Mucosa of stomach (tissue), 1 donor: Measurements from ENCODE around the gene TMIGD3.
A peak's percentile ranks its signal among the peaks of the same experiment; 100 is the strongest.

Experiments
- H3K27me3 ChIP-seq: one replicate; pipeline ENCODE4 v1.7.0; 2013; ENCODE audit warnings: mild to moderate bottlenecking, low read length; ENCODE audit not compliant: control insufficient read depth, insufficient read depth
- H3K36me3 ChIP-seq: one replicate; pipeline ENCODE4 v1.7.0; 2013; ENCODE audit warnings: low read length; ENCODE audit not compliant: control insufficient read depth, insufficient read depth
- H3K4me1 ChIP-seq: one replicate; pipeline ENCODE4 v1.7.0; 2013; ENCODE audit warnings: mild to moderate bottlenecking, low read length; ENCODE audit not compliant: control insufficient read depth, insufficient read depth
- H3K4me3 ChIP-seq: one replicate; pipeline ENCODE4 v1.7.0; 2013; ENCODE audit warnings: low read length
- H3K9ac ChIP-seq: one replicate; pipeline ENCODE4 v1.7.0; 2013; ENCODE audit warnings: mild to moderate bottlenecking, low read length, moderate library complexity
- H3K9me3 ChIP-seq: one replicate; pipeline ENCODE4 v1.7.0; 2013; ENCODE audit warnings: mild to moderate bottlenecking, low read length, moderate library complexity; ENCODE audit not compliant: control insufficient read depth
- donor health status: Pancreatic carcinoma.

The TMIGD3 gene

GRCh38 chr1:111483876-111484275 lies 19.6 kb downstream of the TMIGD3 start:
- Histone ChIP-seq H3K4me1 (peaks cover 3% of the 10 kb centered on the region), H3K9ac (no peak overlapping the region), H3K27me3 (no peaks in the 10 kb centered on the region), H3K4me3 (no peak overlapping the region), H3K36me3 (no peaks in the 10 kb centered on the region), H3K9me3 (no peaks in the 10 kb centered on the region)

GRCh38 chr1:111483166-111483565 lies 20.3 kb downstream of the TMIGD3 start:
- no peaks in the 10 kb centered on the region for H3K36me3 ChIP-seq
- no peak overlapping the region for H3K9ac ChIP-seq
- H3K9me3 ChIP-seq = no peaks in the 10 kb centered on the region
- no peak overlapping the region for H3K4me3 ChIP-seq
- H3K4me1 ChIP-seq = peaks cover 3% of the 10 kb centered on the region
- no peaks in the 10 kb centered on the region for H3K27me3 ChIP-seq

GRCh38 chr1:111481387-111482221 lies 21.8 kb downstream of the TMIGD3 start:
- H3K36me3 ChIP-seq = no peaks in the 10 kb centered on the region
- no peak overlapping the region for H3K4me3 ChIP-seq
- H3K9ac ChIP-seq = no peak overlapping the region
- H3K4me1 ChIP-seq = peaks cover 3% of the 10 kb centered on the region
- no peaks in the 10 kb centered on the region for H3K27me3 ChIP-seq
- H3K9me3 ChIP-seq = no peaks in the 10 kb centered on the region

DNA sequence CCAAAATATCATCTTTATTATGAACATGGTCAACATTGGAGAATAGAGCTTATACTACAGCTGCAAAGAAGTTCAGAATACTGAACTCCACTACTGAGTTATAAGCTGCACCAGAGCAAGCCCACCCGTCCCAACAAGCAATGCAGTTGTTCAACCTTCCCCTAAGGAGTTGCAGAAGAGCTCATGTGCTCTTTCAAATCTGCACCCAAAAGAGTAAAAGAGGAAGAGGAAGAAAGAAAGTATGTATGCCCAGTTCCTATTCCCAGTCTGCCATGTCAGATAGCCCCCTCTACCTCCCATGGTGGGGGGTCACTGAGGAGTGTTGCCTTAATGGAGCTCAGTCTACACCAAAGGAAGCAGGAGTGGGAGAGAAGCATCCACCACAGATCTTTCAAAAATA lies 22.8 kb downstream of the TMIGD3 start:
- H3K9me3 ChIP-seq = no peaks in the 10 kb centered on the region
- H3K4me3 ChIP-seq = no peak overlapping the region
- no peaks in the 10 kb centered on the region for H3K27me3 ChIP-seq
- H3K4me1 ChIP-seq = peaks cover 3% of the 10 kb centered on the region
- no peak overlapping the region for H3K9ac ChIP-seq
- no peaks in the 10 kb centered on the region for H3K36me3 ChIP-seq

DNA sequence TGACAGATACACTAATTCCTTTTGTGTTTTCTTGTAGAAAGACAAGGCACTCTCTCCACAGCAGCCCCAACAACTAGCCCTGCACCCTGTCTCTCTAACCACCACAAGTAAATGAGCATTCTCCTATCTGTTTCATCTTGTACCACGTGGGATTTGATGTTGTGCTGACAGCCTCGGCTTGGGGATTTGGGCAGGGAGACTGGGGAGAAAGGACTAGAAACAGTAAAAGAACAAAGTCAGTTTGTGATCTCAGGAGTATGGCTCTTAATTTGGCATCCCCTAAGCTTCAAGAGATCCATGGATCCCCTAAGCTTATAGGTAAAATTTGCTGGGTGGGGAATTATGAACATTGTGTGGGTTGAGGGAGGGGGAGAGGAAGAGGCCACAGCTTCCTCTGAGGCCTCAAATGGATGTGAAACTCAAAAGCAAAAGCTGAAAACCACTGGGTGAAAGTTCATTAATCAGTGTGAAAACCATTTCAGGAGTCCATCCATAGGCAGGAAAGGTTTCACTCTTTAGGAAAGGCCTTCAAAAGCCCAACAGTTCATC lies 26.6 kb downstream of the TMIGD3 start:
- no peaks in the 10 kb centered on the region for H3K9me3 ChIP-seq
- H3K4me1 ChIP-seq = peaks cover 2% of the 10 kb centered on the region
- no peak overlapping the region for H3K4me3 ChIP-seq
- H3K27me3 ChIP-seq = no peaks in the 10 kb centered on the region
- no peaks in the 10 kb centered on the region for H3K36me3 ChIP-seq
- H3K9ac ChIP-seq = no peak overlapping the region

DNA sequence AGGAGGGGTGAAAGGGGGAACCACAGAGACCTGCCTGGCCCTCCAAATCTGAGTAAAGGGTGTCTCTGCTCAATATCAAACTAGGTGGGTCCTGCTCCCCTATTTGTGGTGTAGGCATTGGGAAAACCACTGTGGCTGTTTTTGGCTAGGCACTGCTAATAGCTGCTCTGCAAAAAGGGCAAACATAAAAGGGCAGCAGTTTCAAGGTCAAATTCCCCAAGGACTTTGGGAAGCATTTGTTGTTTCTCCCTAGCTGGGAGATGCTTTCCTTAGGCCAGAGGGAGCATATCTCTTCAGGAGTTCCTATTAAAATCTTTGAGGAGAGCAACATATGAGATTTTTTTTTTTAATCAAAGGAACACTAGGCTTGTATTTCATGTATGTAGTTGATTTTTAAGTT lies 27.2 kb downstream of the TMIGD3 start:
- no peaks in the 10 kb centered on the region for H3K27me3 ChIP-seq
- no peak overlapping the region for H3K9ac ChIP-seq
- no peaks in the 10 kb centered on the region for H3K9me3 ChIP-seq
- H3K4me3 ChIP-seq = no peak overlapping the region
- H3K36me3 ChIP-seq = no peaks in the 10 kb centered on the region
- no peaks in the 10 kb centered on the region for H3K4me1 ChIP-seq

GRCh38 chr1:111475701-111476100 lies 27.7 kb downstream of the TMIGD3 start:
- Histone ChIP-seq H3K9ac (no peak overlapping the region), H3K4me1 (no peaks in the 10 kb centered on the region), H3K36me3 (no peaks in the 10 kb centered on the region), H3K27me3 (no peaks in the 10 kb centered on the region), H3K4me3 (no peak overlapping the region), H3K9me3 (no peaks in the 10 kb centered on the region)

DNA sequence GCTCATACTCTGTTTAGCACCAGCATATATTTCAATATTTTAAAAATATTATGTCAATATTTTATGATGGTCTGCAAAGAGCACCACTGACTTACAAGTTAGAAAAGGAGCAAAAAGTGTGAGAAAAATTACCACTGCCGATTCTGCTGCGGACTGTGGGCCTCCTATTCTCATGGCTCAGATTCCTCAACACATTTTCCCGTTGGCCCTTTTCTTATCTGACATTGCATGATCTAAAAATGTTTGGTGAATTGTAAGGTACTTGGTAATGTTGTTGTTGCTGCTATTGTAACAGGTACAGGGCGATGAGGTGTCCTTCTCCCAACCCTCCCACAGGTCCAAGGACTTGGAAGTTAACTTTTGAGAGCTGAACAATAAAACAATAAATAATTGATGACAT lies 28.9 kb downstream of the TMIGD3 start:
- no peaks in the 10 kb centered on the region for H3K36me3 ChIP-seq
- no peaks in the 10 kb centered on the region for H3K27me3 ChIP-seq
- H3K4me1 ChIP-seq = no peaks in the 10 kb centered on the region
- no peak overlapping the region for H3K9ac ChIP-seq
- H3K9me3 ChIP-seq = no peaks in the 10 kb centered on the region
- no peak overlapping the region for H3K4me3 ChIP-seq

DNA sequence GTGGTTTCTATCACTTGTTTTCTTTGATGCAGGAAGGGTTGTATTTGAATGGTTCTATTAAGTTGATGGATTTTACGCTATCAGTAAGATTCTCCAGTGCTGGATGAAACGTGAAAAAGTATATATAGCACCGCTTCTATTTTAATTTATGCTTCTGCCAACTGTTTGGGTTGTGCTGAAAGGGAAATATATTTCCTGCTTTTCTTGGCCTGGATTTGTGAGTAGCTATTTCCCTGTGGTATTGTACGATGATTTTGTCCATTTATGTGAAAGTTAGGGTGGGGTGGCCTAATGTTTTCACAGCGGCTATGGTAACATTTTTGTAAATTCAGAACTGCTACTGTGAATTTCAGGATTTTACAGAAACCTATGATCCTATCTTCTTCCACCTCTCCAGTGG lies 29.3 kb downstream of the TMIGD3 start:
- Histone ChIP-seq H3K9ac (peak overlapping the region; percentile 38), H3K4me3 (no peak overlapping the region)

GRCh38 chr1:111471538-111471937 lies 31.9 kb downstream of the TMIGD3 start:
- Histone ChIP-seq H3K4me3 (no peak overlapping the region), H3K4me1 (no peaks in the 10 kb centered on the region), H3K27me3 (no peaks in the 10 kb centered on the region), H3K36me3 (no peaks in the 10 kb centered on the region), H3K9ac (no peak overlapping the region), H3K9me3 (no peaks in the 10 kb centered on the region)

More for the DNA sequence above, 29.3 kb downstream of the TMIGD3 start:
- H3K36me3 ChIP-seq = no peaks in the 10 kb centered on the region
- H3K9me3 ChIP-seq = no peaks in the 10 kb centered on the region
- no peaks in the 10 kb centered on the region for H3K4me1 ChIP-seq
- H3K27me3 ChIP-seq = no peaks in the 10 kb centered on the region

DNA sequence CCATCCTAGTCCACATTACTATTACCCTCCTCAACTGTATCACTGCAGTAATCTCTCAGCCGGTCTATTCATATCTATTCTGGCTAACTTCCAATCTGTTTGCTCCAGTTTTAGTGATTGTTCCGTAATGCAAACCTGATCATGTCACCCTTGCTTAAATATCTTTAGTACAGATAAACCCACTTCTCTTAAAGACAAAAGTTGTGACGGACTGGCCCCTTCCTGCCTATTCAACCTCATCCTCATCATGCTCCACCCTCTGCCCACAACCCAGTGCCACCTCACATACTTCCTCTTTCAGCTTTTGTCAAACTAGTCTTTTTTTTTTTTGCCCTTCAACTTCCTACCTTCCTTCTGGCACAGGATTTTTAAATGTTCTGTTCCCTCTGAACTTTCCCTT lies 32.4 kb downstream of the TMIGD3 start:
- Histone ChIP-seq H3K9ac (no peak overlapping the region), H3K9me3 (no peaks in the 10 kb centered on the region), H3K27me3 (no peaks in the 10 kb centered on the region), H3K4me1 (no peaks in the 10 kb centered on the region), H3K4me3 (no peak overlapping the region), H3K36me3 (no peaks in the 10 kb centered on the region)

DNA sequence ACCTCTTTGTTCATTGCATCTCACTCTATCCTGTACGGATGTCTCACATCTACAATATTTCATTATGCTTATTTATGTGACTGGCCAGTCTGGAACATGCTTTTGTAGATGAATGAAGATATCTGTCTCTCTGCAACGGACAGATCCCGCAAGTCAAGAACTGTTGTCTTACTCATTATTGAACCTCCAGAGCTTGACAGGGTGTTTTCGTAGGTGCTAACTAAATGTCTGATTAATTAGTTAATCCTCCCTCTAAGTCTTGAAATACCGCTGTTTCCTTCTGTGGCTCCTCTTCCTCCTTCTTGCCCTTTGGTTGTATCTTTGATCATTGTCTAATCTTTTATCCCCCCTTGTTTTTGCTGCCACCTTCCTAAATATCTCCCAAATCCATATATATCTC lies 32.8 kb downstream of the TMIGD3 start:
- no peaks in the 10 kb centered on the region for H3K4me1 ChIP-seq
- no peak overlapping the region for H3K4me3 ChIP-seq

More for the DNA sequence above, 32.8 kb downstream of the TMIGD3 start:
- Histone ChIP-seq H3K27me3 (no peaks in the 10 kb centered on the region), H3K9me3 (no peaks in the 10 kb centered on the region), H3K9ac (no peak overlapping the region), H3K36me3 (no peaks in the 10 kb centered on the region)
